Hepatocyte (in vitro differentiated cells): ENCODE measurements around the gene CIAO2B.

Experiments used
- EZH2 ChIP-seq: fragments of 200-600 bp; sonication (generic); IDR thresholded peaks from 2 replicates; pipeline ENCODE4 v1.6.1; 2016; ENCODE audit warnings: antibody characterized with exemption, mild to moderate bottlenecking, borderline replicate concordance
- EZH2phosphoT487 ChIP-seq: fragments of 200-600 bp; sonication (generic); IDR thresholded peaks from one replicate; pipeline ENCODE4 v1.6.1; 2018; ENCODE audit warnings: antibody characterized with exemption, mild to moderate bottlenecking, low read depth, moderate library complexity; ENCODE audit not compliant: unreplicated experiment, severe bottlenecking
- TF ChIP-seq, protein P1 (sequence below): fragments of 200-600 bp; sonication (generic); IDR thresholded peaks from 2 replicates; pipeline ENCODE4 v1.5.1; 2016; ENCODE audit warnings: antibody characterized with exemption, mild to moderate bottlenecking; ENCODE audit not compliant: poor library complexity

DNA sequence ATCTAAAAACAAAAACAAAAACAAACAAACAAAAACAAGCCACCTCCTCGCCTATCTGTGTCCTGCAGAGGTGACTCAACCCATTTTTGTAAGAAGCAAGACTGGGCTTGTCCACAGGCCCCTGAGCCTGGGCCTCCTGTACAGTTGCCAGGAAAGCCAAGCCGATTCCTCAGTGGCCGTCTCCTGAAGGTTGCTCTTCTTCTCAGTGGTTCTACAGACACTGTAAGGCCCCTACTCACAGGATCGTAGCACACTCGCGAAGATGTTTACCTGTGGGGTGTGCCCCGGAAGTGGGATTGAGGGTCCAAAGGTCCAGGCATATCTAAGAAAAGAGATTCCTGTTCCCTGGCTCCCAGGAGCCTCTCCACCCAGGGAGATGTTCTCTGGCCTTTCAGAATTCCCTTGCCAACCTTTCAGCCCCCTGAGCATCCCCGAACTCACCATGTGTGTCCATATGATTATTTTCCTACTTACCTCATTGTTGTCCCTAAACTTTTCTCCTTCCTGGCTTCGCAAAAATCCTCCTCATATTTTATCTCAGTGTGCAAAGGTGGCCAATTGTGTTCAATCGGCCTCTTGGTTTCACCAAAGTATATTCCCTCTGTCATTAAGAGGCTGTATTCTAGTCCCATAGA lies 19.4 kb upstream of the CIAO2B start:
- TF ChIP-seq EZH2phosphoT487 (no peak), EZH2 (no peak)
- TF ChIP-seq, protein P1, sequence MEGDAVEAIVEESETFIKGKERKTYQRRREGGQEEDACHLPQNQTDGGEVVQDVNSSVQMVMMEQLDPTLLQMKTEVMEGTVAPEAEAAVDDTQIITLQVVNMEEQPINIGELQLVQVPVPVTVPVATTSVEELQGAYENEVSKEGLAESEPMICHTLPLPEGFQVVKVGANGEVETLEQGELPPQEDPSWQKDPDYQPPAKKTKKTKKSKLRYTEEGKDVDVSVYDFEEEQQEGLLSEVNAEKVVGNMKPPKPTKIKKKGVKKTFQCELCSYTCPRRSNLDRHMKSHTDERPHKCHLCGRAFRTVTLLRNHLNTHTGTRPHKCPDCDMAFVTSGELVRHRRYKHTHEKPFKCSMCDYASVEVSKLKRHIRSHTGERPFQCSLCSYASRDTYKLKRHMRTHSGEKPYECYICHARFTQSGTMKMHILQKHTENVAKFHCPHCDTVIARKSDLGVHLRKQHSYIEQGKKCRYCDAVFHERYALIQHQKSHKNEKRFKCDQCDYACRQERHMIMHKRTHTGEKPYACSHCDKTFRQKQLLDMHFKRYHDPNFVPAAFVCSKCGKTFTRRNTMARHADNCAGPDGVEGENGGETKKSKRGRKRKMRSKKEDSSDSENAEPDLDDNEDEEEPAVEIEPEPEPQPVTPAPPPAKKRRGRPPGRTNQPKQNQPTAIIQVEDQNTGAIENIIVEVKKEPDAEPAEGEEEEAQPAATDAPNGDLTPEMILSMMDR: no peak
